A673 (cell line): ENCODE measurements around the gene SLC5A4.

ENCODE experiments used
- EZH2 ChIP-seq: fragments of 200-600 bp; sonication (generic); IDR thresholded peaks from 2 replicates; pipeline ENCODE4 v1.6.1; 2017; ENCODE audit warnings: borderline replicate concordance, low read depth, mild to moderate bottlenecking, mixed read lengths, antibody characterized with exemption, low read length; ENCODE audit not compliant: poor library complexity, severe bottlenecking
- TF ChIP-seq, protein P1 (sequence below): fragments of 300-800, 200-600 bp; sonication (generic); conservative IDR thresholded peaks from 2 replicates; pipeline ENCODE4 v1.5.1; 2017; ENCODE audit warnings: low read depth, mild to moderate bottlenecking, antibody characterized with exemption, low read length, moderate library complexity, mixed read lengths

DNA sequence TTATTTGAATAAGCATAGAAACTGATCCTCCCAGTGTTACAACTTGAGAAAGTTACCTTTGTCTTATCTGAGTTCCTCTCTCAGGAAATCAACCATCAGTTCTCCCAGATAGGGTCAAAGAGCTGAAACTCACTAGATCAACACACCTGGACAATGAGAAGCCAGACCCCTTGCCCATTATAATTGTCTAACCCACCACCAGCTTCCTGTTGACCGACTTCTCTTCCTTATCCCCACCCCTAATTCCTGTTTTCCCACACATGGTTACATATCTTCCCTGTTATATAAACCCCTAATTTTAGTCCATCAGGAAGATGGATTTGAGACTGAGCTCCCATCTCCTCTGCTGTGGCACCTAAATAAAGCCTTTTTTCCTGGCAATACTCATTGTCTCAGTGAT is 6.9 kb downstream of the SLC5A4 start:
- TF ChIP-seq, protein P1, sequence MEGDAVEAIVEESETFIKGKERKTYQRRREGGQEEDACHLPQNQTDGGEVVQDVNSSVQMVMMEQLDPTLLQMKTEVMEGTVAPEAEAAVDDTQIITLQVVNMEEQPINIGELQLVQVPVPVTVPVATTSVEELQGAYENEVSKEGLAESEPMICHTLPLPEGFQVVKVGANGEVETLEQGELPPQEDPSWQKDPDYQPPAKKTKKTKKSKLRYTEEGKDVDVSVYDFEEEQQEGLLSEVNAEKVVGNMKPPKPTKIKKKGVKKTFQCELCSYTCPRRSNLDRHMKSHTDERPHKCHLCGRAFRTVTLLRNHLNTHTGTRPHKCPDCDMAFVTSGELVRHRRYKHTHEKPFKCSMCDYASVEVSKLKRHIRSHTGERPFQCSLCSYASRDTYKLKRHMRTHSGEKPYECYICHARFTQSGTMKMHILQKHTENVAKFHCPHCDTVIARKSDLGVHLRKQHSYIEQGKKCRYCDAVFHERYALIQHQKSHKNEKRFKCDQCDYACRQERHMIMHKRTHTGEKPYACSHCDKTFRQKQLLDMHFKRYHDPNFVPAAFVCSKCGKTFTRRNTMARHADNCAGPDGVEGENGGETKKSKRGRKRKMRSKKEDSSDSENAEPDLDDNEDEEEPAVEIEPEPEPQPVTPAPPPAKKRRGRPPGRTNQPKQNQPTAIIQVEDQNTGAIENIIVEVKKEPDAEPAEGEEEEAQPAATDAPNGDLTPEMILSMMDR = no peak
- TF ChIP-seq EZH2 = no peak
